Activated T-helper 9 cell treated with anti-CD3 and anti-CD28 coated beads, Interleukin-2, amount 50 U/mL, for 16 hours (primary cell): ENCODE data around the gene PPP1R16B.
"Not testable (repeated sequence)": the region's sequence is repeated elsewhere in the genome, so short reads cannot be mapped to it uniquely, and the experiment has no call there.

ENCODE experiments used
- DNase-seq: peaks from one replicate; pipeline ENCODE4 v3.0.0-alpha.2; 2020; ENCODE audit warnings: low read depth

The PPP1R16B gene

DNA sequence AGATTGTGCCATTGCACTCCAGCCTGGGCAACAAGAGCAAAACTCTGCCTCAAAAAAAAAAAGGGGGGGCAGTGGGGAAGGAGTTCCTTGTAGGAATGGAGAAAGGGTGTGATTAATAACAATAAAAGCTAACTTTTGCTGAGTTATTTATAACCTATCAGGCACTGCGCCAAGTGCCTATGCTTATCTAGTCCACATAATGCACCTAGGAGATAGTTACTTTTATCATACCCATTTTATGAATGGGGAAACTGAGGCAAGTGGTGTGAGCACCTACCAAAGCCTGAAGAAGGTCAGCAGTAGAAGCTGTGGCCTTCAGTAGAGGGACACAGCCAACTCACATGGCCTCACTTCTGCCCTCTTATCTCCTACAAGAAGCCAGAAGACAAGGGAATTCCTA lies 13.6 kb upstream of the PPP1R16B start:
- no peak for DNase-seq

DNA sequence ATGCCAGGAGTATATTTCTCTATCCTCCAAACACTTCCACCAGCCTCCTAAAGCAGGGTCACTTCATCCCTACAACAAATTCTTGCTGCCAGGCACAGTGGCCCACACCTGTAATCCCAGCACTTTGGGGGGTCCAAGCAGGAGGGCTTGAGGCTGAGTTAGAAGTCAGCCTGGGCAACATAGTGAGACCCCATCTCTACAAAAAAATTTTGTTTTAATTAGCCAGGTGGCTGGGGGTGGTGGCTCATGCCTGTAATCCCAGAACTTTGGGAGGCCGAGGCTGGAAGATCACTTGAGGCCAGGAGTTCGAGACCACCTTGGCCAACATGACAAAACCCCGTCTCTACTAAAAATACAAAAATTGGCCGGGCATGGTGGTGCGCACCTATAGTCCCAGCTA lies 11.4 kb upstream of the PPP1R16B start:
- DNase-seq = not testable (repeated sequence)

DNA sequence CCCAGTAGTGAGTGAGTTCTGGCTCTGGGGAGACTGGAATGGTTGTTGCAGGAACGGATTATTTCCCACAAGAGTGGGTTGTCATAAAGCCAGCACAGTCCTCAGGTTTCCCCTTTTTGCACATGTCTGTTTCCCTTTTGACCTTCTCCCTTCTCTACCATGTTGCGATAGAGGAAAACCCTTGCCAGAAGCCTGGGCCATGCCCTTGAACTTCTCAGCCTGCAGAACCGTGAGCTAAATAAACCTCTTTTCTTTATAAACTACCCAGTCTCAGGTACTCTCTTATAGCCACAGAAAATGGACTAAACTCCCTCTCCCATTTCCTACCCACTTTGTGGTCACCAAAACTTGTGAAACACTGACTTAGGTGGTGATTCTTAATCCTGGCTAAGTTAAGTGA lies 7.2 kb upstream of the PPP1R16B start:
- no peak for DNase-seq

DNA sequence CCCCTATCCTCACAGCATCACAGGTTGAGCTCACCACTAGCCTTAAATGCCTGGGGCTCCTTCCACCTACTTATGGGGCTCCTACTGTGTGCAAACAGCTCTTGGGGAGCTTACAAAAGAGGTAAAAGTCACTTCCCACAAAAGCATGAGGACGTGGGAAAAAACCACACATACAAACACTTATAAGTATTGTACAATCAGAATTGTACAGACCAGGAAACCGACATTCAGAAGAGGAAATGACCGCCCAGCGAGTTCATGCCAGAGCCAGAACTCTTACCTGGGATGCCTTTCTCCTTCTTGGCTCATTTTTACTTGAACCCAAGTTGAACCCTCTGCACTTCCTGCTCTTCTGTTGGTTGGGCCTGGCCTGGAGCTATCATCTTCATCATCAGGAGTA lies 6.3 kb upstream of the PPP1R16B start:
- DNase-seq = no peak

DNA sequence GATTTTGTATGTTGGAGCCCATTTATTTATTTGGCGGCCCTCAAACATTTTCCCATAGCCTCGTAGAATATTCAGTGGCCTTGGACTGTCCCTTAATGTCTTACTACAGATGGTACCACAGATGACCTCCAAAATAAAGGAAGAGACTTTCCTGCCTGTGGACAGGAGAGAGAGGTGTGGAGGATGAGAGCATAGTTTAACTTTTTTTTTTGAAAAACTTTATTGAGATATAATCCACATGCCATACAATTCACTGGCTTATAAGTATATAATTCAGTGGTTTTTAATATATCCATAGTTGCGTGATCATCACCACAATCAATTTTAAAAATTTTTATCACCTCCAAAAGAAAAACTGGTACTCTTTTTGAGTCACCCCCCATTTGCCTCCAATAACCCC lies 4.6 kb upstream of the PPP1R16B start:
- DNase-seq = no peak

DNA sequence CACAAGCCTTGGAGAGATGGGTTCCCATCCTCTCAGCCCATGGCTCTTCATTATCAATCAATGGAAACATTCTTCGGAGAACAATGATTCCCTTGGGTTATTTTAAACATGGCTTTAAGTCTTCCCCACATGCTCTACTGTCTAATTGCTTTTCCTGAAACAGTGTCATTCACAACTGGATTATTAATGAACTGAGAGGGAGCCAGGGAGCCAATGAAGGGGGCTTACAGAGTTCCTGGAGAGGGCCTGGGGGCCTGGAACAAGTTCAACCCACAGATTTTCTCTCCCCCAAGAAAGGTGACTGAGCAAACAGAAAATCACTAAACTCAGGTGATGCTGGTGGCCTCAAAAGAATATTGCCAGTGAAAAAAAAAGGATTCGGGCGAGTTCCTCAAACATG lies 1.3 kb upstream of the PPP1R16B start:
- DNase-seq = no peak

DNA sequence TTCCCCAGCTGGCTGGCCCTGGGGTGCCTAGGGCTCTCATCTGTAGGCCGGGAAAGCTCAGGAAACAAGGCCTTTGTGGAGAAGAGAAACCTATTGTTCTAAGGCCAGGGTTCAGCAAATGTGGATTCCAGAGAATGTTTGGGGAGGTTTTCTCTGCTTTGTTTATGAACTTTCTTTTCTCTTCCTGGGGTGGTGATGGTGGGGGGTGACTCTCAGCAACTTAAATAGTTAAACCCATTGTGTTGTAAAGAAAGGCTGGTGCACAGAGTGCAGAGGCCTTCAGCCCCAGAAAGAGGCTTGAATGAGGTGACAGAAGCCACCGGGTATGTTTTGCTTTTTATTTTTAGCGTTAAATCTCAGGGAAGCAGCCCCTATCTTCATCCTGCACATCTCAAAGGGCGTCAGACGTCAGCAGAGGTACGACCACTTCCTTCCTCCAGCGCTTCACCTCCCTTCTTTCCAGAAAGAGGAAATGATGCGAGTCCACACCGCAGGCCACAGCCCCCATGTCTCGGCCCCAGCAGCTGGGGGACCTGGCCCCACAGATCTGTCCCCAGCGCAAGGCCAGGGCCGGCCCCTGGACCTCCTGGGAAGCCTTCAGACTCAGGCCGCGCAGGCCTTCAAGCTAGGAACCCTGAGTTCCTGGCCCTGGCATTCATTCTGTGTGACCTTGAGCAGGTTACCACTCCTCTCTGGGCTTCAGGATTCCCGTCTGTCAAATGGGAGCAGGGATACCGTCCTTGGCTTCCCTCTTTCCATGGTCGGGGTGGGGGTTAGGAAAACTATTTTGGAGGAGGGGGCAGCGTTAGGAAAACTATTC lies 605 bp upstream of the PPP1R16B start:
- peak; percentile 43 for DNase-seq

DNA sequence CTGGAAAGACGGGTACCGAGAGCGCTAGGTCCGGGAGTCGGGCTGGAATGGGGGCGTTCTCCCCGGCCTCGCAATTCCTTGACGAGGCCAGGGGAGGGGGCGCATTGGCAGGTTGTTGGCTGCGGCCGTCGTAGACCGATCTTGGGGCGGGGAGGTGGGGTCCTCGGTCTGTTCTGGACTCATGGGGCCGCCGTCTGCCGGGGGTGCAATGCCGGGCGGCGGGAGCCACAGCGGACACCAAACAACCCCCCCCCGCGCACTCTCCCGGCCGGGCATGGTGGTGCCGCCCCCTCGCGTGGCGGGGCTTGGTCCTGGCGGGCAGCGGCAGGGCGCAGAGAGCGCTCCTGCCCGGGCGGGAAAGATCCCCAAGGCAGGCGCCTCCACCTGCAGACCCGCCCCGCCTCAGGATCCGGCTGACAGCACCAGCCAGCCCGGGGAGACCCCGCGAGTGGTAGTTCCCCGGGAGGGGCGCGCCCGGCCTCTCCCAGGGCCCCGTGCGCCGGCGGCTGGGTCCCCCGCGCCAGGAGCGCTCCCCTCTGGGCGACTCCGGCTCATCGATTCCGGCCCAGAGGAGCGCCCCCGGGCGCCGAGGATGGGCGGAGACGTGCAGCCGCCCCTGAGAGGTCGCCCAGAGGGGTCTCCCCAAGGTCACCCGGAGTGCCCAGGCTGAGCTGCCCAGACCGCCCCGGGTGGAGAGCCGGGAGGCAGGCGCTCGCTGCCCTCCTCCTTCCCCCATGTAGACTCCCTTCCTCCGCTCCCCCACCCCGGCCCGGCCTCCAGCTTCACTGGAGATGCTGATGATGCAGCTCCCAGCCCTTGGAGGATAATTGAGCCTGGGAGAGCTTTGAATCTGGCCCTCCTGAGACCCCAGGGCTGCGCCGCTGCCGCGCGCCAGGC lies 709 bp downstream of the PPP1R16B start:
- peak; percentile 26 for DNase-seq

DNA sequence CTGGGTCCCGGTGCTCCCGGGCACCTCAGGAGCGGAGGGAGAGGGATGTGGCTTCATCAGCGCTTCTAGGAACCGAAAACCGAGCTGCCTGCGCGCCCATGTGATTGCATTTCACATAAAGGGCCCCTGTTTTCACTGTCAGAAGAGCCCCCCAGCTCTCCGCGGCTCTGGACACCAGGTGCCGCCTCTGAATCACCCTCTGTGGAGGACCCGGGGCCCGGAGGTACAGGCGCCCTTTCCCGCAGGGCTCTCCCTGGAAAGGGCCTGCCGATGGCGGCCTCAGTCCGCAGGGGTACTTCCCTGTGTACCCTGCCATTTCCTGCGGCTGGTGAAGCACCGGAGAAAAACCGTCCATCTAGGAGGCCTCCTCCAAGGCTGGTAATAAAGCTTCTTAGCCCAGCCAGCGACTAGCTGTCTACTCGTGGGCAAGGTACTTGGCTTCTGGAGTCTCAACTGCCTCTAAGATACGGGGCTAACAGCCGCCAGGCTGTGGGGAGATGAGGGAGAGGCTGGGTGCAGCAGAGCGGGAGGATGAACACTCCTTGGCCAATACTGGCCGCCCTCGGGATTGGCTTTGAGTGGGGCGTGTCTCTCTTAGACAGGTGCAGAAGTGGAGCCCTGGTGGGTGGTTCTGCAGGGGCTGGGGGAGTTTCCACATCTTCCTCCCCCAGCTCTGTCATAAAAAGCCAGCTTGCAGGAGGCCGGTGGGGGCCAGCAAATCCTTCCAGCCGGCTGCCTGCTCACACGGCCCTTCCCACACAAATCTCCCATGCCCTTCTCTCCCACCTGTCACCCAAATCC lies 1.6 kb downstream of the PPP1R16B start:
- peak; percentile 25 for DNase-seq

DNA sequence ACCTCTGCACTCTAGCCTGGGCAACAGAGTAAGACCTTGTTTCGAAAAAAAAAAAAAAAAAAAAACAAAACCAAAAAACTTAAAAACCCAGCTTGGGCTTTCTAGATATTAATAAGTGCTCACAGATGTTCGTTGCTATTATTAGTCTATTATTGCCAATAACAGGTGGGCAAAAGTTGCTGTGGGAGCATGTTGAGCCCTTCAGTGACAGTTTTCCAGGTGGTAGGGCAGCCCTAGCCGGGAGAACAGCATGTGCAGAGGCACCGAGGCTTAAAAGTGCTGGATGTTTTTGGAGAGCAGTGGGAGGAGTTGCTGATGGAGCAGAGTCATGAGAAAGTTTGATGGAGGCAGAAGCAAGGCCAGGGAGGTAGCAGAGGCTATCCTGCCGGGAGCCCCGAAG lies 4.4 kb downstream of the PPP1R16B start:
- no peak for DNase-seq

DNA sequence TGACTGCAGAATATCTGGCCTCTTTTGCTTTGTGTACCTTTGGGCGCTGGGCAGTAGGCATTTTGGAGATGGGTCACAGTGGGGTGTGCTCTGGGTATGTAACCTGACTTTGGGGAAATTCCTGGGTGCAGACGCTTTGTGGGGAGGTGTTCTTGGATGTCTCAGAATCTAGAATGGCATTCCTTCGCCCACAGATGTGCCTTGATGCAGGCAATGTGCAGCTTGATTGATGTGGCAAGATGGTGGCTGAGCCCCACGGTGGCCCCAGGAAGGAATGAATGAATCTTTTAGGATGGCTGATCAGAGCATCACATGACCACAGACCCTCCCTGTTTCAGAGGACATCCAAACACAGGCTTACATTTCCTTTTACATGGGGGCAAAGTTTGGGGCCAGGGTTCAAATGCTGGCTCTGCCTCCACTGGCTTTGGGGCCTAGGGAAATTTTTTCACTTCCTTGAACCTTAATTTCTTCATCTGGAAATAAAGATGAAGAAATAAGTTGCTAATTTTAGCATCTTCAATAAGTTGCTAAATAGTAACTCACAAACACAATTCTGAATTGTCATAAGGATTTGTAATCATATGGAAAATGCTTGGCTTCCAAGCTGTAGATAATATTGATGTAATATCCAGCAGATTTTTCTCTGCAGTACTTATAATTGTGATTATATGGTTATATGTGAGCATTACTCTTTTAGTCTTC lies 5.6 kb downstream of the PPP1R16B start:
- no peak for DNase-seq

DNA sequence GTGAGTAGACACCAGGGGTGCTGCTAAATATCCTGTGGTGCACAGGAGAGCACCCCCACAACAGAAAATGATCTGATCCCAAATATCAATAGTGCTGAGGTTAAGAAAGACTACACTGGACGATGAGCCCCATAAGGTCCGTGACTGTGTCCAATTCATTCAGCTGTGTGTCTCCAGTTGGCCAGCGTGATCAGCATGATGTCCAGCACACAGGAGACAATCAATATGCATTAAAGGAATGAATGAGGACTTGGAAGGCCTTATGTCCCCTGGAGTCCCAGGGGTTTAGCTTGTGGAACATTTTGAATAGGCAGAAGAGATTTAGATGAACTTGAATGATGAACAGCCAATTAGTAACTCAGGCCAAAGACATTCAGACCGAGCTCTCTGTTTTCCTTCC lies 6.3 kb downstream of the PPP1R16B start:
- no peak for DNase-seq

DNA sequence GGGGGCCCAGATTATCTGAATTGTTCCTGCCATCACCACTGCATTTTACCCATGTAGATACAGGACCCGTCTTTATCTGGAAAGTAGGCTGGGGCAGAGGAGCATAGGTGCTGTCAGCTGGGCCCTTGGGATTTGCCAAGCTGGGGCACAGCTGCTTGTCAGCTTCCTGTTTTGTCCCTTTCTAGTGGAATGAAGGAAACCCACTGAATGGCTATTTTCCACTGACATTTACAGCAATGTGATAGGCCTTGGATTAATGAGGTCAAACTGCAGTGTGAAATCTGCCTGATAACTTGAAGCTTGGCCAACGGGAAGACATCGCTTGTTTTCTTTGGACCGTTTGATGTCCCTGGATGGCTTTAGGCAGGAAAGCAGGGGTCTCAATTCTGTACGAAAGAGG lies 6.7 kb downstream of the PPP1R16B start:
- DNase-seq = no peak

DNA sequence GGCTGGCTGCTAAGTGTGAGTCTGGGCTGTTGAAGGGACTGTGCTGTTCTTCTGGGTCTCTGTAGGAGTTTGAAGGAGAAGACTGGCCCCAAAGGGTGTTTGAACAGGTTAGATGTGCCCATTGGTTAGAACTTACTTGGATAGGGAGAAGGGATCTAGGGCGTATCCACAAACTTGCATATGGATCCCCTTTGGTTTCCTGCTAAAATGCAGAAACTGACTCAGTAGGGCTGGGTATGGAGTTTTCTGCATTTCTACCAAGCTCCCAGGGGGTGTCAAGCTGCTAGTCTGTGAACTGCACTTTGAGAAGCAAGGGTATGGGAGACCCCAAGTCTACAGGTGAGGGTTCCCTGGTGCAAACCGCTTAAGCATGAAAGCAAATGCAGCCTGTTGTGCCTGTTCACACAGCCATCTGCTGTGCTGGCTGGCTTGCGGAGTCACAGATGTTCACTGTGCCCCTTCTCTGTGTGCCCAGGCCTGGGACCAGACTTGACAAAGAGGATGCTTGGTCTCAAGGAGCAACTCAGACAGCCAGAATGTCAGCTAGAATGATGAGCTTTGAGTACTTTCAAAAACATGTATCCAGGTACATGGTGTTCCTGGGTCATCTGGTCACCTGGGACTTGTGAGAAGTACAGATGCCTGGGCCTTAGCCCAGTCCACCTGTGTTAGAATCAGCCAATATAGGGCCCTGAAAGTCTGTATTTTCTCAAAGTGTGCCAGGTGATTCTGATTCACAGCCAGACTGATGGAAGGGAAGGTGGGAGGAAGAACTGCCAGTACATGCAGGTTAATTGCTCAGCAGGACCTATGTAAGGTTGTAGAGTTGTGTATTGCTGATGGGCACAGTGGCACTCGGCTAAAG lies 7.4 kb downstream of the PPP1R16B start:
- no peak for DNase-seq

DNA sequence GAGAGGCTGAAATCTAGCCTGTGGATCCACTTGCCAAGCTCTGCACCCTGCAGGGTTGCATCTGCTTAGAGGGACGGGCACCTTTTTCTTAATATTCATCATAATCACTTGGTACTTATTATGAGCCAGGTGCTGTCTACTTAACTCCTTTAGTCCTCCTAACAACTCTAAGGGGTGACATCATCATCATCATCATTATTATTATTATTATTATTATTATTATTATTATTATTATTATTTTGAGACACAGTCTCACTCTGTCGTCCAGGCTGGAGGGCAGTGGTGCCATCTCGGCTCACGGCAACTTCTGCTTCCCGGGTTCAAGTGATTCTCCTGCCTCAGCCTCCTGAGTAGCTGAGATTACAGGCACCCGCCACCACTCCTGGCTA lies 8.1 kb downstream of the PPP1R16B start:
- not testable (repeated sequence) for DNase-seq

DNA sequence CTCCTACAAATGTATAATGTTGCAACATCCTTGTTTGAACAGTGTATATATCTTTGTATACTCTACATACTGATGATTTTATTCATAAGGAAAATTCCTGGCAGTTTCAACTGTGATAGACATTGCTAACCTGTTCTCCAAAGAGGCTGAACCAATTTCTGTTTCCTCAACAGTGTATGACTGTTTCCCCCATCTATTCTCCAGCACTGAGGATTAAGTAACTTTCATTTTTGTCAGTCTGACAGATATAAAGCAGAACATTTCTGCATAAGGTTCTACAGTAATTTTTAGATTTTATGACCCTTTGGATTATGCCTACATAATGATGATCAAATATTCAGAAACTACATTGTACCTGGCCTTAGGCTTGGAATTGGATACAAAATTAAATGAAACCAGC lies 9.9 kb downstream of the PPP1R16B start:
- no peak for DNase-seq

DNA sequence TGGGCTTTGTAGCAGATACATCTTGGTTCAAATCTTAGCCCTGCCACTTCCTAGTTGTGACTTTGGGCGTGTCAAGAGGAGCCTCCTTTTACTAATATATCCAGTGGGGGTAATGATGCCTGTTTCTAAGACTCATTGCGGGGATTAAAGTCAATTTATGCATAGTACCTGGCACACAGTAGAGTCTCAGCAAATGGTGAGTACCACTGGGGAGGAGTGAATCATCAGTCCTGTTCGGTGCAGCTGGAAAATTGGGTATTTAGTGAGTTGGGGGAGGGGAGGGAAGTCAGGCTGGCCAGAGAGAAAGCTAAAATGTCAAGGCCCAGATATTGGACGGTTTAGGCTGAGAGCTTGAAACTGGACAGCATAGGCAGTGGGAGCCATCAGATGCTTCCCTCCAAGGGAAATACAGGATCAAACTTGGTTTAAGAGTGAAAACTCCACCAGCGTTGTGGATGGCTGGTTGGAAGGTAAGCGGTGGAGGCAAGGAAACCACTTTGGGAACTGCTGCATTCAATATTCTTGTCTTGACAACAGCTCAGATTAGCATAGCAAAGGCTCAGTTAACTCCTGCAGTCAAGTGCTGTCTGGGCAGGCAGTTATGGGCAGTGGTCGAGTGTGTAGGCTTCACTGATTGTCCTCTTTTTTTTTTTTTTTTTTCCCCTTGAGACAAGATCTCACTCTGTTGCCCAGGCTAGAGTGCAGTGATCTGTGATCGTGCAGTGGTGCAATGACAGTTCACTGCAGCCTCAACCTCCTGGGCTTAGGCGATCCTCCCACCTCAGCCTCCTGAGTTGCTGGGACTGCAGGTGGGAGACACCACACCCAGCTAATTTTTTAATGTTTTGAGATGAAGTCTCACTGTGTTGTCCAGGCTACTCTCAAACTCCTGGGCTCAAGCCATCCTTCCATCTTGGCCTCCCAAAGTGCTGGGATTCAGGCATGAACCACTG lies 12.9 kb downstream of the PPP1R16B start:
- no peak for DNase-seq

DNA sequence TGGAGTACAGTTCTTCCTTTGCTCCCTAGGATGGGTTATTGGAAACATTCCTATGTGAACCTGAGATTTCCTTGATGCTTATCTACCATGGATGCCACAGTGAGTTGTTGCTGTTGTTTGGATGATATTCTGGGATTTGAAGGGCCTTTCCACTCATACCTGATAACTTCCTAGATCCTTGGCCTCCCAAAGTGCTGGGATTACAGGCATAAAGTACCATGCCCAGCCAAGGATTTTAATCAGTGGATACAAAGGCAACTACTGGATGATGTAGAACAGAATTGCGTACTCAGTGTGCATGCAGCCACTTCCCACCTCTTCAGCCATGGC lies 20.0 kb downstream of the PPP1R16B start:
- DNase-seq = no peak

DNA sequence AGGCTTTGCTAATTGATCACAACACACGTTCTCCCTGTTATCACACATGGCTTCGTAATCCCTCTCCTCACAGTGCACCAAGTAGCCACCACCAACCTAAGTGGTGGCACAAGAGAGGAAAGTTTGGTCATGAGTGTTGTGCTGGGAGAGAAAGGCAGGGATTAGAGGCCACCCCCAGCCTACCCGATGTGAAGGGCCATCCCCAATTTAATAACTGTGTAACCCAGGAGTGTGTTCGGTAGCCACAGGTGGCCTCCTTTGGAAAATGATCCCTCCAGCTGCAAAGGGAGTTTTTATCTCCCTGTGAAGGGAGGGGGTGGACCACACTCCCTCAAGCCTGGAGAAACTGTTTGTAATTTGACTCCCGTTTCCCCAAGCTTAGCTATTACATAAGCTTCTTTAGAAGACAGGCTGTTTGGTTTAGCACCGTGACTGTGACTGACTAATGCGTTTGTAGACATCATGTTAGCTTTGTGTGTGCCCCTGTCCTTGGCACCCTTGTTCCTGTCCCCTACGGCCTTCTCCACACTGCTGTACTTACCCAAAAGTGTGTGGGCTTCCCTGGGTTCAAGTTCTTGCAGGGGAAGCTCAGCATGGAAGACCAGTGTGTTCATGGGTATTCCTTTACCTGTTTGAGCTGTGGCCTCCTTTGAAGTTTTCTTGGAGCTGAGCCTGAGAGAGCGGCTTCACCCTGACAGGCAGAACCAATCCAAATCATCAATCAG lies 20.6 kb downstream of the PPP1R16B start:
- no peak for DNase-seq
